ENCODE data around the gene DNAJC6.
A peak's percentile ranks its signal among the peaks of the same experiment; 100 is the strongest.

DNAJC6 gene

GRCh38 chr1:65399003-65399402, 89.7 kb downstream of the DNAJC6 start:
- no peak overlapping the region for H3K4me3 ChIP-seq (ENCODE audit: low read depth, low read length)

- no peak overlapping the region for H3K4me3 ChIP-seq (ENCODE audit: low read depth, low read length)
These were observed 92.3 kb downstream of the DNAJC6 start for GRCh38 chr1:65401612-65402011.

GRCh38 chr1:65404941-65405340, 95.6 kb downstream of the DNAJC6 start:
- no peak overlapping the region for H3K4me3 ChIP-seq (ENCODE audit: low read depth, low read length)

DNA sequence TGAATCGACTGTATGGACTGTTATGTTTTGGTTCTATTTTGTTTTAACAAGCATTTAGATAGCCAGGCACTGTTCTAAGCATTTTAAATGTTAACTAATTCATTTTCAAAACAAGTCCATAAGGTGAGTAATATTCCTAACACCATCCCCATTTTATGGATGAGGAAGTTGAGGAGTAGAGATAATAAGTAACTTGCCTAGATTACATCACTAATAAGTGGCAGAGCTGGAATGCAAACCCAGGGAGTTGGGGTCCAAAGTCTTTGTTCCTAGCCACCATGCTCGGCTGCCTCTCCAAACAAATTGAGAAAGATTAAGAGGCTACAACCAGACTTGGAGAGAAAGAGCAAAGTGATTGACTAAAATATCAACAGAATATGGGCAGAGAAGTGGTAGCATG, 98.5 kb downstream of the DNAJC6 start:
- H3K4me3 ChIP-seq (ENCODE audit: low read depth, low read length) = no peak overlapping the region

DNA sequence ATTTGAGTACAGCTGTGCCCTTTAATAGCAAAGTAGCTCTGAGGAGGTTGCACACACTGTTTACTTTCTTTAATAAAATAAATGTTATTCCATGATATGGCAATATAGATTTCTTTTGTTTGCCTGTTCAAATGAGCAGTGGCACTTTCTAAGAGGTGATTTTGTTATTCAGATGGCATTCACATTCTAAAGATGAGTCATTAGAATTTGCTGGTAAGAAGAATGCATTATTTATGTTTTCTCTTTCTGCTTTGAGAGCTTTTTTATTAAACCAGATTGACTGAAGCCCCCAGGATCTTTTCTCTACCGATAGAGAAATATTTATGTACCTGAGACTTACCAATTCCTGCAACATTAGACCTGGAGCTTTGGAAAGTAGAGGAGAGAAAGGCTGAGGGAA, 100.0 kb downstream of the DNAJC6 start:
- no peak overlapping the region for H3K4me3 ChIP-seq (ENCODE audit: low read depth, low read length)

GRCh38 chr1:65409816-65410326, 100.5 kb downstream of the DNAJC6 start:
- H3K4me3 ChIP-seq (ENCODE audit: low read depth, low read length) = no peak overlapping the region

DNA sequence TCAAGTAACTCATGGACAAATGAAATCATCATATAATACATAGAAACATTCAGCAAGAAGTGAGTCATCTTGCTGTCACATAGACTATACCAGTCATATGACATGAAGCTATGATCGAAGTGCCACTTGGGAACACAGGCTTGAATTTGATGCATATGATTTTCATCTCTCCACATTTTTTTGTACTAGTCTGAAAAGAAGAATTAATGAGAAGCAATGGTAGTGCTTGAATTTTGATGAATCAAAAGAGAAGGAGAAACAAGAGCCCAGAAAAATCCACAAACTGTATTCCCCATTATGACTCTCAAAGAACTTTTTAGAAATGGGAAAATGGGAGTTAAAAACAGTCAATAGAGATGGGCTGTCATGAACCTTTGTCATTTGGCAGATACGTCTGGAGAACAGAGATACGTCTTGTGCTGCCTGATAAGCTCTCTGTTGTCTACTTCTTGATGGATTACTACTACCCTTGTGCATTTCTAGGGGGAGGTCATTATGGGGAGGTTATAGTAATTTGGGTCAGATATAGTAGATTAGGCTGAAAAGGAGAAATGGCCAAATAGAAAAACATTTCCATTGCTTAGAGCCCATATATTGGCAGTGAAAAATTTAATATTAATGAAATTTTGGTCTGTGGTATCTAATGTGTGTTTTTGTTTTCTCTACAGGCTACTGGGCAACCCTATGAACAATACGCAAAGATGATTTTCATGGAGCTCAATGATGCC, 103.1 kb downstream of the DNAJC6 start:
- no peak overlapping the region for H3K4me3 ChIP-seq (ENCODE audit: low read depth, low read length)

- no peak overlapping the region for H3K4me3 ChIP-seq (ENCODE audit: low read depth, low read length)
These were observed 103.6 kb downstream of the DNAJC6 start for GRCh38 chr1:65412984-65413375.

- H3K4me3 ChIP-seq (ENCODE audit: low read depth, low read length) = no peak overlapping the region
These were observed 105.2 kb downstream of the DNAJC6 start for GRCh38 chr1:65414538-65414937.

GRCh38 chr1:65416767-65417166, 107.4 kb downstream of the DNAJC6 start:
- no peak overlapping the region for H3K4me3 ChIP-seq (ENCODE audit: low read depth, low read length)

- H3K4me3 ChIP-seq (ENCODE audit: low read depth, low read length) = no peak overlapping the region
These were observed 108.4 kb downstream of the DNAJC6 start for GRCh38 chr1:65417729-65418128.

DNA sequence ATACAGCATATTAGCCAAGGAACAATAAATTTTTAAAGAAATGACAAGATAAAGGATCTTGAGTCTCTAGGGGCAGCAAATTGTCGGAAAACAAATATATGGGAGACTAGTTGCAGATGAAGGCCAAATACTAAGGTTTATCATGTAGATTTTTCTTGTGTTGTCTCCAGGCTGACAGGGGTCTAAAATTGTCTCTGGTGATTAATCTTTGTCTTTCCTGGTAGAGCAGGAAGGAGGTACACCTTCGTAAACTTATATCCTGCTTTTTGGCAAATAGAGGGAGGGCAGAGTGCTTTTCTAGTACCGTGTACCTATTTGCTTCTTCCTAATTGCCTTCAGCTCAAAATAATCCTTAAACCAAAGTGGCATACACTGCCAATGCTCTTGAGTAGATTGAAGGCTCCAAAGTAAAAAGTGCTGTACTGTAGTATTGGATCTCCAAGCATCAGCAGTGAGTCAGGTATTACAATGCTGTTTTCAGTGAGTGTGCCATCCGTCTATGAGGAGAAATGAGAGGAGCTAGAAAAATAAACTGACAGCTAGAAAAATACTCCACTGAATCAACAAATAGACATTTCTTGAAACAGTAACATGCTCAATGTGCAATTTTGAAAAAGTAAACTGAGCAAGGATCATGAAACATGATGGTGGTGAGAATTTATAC, 109.3 kb downstream of the DNAJC6 start:
- peak overlapping the region; percentile 22 for H3K4me3 ChIP-seq (ENCODE audit: low read depth, low read length)

DNA sequence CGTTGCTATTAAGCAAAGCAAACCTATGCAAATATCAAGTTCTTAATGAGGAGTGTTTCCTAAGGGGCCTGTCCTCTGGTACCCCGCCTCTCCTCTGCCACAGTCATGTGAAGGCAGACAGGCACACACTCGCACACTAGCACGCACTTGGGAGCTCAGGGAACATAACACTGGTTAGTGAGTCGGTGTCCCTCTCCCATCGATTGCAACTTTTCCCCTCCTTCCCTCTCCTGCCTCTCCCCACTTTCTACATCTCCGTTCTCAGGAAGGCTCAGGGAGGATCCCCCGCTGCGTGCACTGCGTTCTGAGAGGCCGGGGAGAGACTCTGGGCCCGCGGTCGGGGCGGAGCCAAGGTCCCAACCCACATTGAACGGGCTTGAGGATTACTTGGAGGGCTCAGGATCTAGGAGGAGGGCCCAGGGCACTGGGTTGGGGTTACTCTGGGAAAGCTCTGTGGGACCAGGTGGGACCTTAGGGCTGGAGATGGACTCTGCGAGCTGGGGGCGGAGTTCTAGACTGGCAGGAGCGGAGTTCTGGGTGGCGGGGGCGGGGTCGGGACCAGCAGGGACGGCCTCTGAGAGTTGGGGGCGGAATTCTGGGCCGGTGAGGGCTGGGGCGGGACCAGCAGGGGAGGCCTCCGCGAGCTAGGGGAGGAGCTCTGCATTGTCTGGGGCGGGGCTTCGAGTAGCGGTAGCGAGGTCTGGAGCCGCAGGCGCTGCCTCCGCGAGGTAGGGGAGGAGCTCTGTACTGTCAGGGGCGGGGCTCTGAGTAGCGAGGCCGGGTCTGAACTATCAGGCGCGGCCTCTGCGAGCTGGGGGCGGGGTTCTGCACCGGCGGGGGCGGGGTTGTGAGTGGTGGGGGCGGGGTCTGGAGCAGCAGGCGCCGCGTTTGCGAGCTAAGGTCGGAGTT, 110.6 kb downstream of the DNAJC6 start:
- peak overlapping the region; percentile 67 for H3K4me3 ChIP-seq (ENCODE audit: low read depth, low read length)

GRCh38 chr1:65420590-65421350, 111.4 kb downstream of the DNAJC6 start, which contains the start of the genes LEPR and LEPROT:
Gene LEPR, plus strand, starts transcription at chr1:65420668. Its CDS starts 144,898 bp downstream, at chr1:65565566.
Gene LEPROT, plus strand, starts transcription at chr1:65420668. Its CDS starts 57 bp downstream, at chr1:65420725.
- H3K4me3 ChIP-seq (ENCODE audit: low read depth, low read length) = peak within 1 kb of the TSS; percentile 84

DNA sequence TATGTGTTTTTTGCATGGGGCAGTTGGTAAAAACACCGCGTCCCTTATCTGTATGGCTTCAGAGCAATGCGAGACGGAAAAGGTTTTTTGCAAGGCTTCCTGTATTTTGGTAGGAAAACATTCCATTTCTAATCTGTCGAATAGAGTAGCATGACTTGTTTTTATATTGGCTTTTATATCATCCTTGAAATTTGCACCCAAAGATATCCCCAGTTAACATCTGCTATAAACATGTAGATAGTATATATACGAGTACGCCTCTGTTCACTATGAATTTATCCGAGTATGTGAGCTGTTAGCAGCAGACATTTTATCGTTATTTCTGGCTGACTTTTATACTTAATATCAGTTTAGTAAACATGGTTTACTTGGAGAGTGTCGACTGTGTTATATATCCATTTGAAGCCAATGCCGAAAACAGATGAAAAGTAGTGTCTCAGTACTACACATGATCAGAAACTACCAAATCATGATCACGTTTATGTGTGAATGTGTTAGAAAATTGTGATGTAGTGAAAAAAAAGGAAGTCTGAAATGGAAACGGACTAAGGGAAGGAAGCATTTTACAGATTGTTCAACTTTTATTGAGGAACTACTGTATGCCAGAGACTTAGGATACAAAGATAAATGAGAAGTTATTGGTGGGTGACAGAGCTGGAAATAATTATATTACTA, 112.1 kb downstream of the DNAJC6 start:
- peak overlapping the region; percentile 84 for H3K4me3 ChIP-seq (ENCODE audit: low read depth, low read length)

- no peak overlapping the region for H3K4me3 ChIP-seq (ENCODE audit: low read depth, low read length)
These were observed 113.2 kb downstream of the DNAJC6 start for GRCh38 chr1:65422241-65423203.

DNA sequence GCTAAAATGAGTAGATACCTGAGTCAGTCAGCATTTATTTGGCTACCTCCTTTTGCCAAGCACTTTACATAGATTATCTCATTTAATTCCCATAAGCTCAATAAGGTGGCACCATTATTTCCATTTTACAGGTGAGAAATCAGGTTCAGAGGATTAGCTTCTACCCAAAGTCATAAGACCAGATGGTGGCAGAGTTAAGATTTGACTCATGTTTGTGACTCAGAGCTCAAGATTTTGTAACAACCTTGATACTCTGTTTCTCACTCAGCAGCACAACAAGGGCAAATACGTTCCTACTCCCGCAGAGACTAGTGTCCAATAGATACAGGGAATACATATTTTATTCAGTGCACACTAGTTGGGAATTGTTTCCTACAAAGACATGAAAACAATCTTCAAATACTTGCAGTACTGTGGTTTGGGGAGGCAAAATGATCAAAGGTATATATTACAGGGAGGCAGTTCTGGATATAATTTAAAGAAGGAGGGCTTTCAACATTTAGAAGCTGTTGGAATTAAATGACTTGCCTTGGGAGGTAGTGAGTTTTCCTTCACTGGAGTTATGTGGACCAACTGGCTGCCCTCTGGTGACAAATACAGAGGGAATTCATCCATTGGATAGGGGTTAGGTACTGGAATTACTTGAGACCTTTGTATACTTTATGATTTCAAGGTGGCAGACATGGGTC, 114.7 kb downstream of the DNAJC6 start:
- H3K4me3 ChIP-seq (ENCODE audit: low read depth, low read length) = no peak overlapping the region

DNA sequence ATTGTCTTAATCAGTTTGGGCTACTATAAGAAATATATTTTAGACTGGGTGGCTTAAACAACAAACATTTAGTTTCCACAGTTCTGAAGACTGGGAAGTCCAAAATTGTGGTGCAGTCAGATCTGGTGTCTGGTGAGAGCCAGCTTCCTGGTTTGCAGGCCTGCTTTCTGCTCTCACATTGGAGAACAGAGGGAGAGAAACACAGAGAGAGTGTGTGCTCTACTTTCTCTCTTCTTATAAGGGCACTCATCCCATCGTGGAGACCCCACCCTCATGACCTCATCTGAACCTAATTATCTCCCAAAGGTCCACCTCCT, 115.2 kb downstream of the DNAJC6 start:
- H3K4me3 ChIP-seq (ENCODE audit: low read depth, low read length) = no peak overlapping the region

Measured in iPS-11a (cell line).